ENCODE measurements around the gene ZNF770.

ZNF770 gene

GRCh38 chr15:34984889-34985630, 3.0 kb downstream of the ZNF770 start:
- peaks cover 53% of the 10 kb centered on the region for H3K79me2 ChIP-seq (ENCODE audit: low read length)

GRCh38 chr15:34976743-34977142, 11.3 kb downstream of the ZNF770 start:
- Histone ChIP-seq H3K27me3 (replicated peaks; ENCODE audit: insufficient read depth, low read length) (no peaks in the 10 kb centered on the region), H3K27ac (ENCODE audit: low read length) (no peak overlapping the region), H3K9me2 (replicated peaks; ENCODE audit: insufficient read depth, low read length) (no peaks in the 10 kb centered on the region), H3K79me2 (ENCODE audit: low read length) (no peaks in the 10 kb centered on the region), H3K9me3 (replicated peaks; ENCODE audit: insufficient read depth, low read length) (no peaks in the 10 kb centered on the region), H3F3A (ENCODE audit: insufficient read depth, low read length) (peaks cover 3% of the 10 kb centered on the region; the same call in 1 of the 2 replicates), H2AFZ (ENCODE audit: low read length) (no peak overlapping the region), H3K4me1 (ENCODE audit: low read length) (no peaks in the 10 kb centered on the region), H3K9ac (ENCODE audit: low read length) (no peak overlapping the region), H3K36me3 (replicated peaks; ENCODE audit: insufficient read depth, low read length) (no peaks in the 10 kb centered on the region), H4K20me1 (ENCODE audit: insufficient read depth, low read length) (no peaks in the 10 kb centered on the region), H3K4me2 (ENCODE audit: low read depth, low read length) (no peak overlapping the region), H3K4me3 (ENCODE audit: low read length) (no peak overlapping the region)
- TF ChIP-seq CTCF (IDR thresholded peaks at IDR 0.05; ENCODE audit: low read length) (no peak), EZH2phosphoT487 (IDR thresholded peaks at IDR 0.05; ENCODE audit: low read length) (no peak), EZH2 (optimal IDR thresholded peaks at IDR 0.05; ENCODE audit: low read depth, low read length) (no peak)
- DNase-seq = no peak

More at GRCh38 chr15:34984889-34985630, 3.0 kb downstream of the ZNF770 start:
- DNase-seq = no peak
- TF ChIP-seq EZH2phosphoT487 (IDR thresholded peaks at IDR 0.05; ENCODE audit: low read length) (no peak), EZH2 (optimal IDR thresholded peaks at IDR 0.05; ENCODE audit: low read depth, low read length) (no peak), CTCF (IDR thresholded peaks at IDR 0.05; ENCODE audit: low read length) (no peak)
- no peak overlapping the region for H3K9ac ChIP-seq (ENCODE audit: low read length)
- H3K4me1 ChIP-seq (ENCODE audit: low read length) = peaks cover 20% of the 10 kb centered on the region
- no peak overlapping the region for H2AFZ ChIP-seq (ENCODE audit: low read length)
- H4K20me1 ChIP-seq (ENCODE audit: insufficient read depth, low read length) = no peaks in the 10 kb centered on the region
- peaks cover 4% of the 10 kb centered on the region; the same call in 1 of the 2 replicates for H3K36me3 ChIP-seq (replicated peaks; ENCODE audit: insufficient read depth, low read length)
- H3K9me2 ChIP-seq (replicated peaks; ENCODE audit: insufficient read depth, low read length) = no peaks in the 10 kb centered on the region
- no peak overlapping the region for H3K4me2 ChIP-seq (ENCODE audit: low read depth, low read length)
- no peak overlapping the region for H3K4me3 ChIP-seq (ENCODE audit: low read length)
- no peaks in the 10 kb centered on the region for H3K27me3 ChIP-seq (replicated peaks; ENCODE audit: insufficient read depth, low read length)
- peaks cover 3% of the 10 kb centered on the region; the same call in 1 of the 2 replicates for H3F3A ChIP-seq (ENCODE audit: insufficient read depth, low read length)
- H3K27ac ChIP-seq (ENCODE audit: low read length) = no peak overlapping the region
- no peaks in the 10 kb centered on the region for H3K9me3 ChIP-seq (replicated peaks; ENCODE audit: insufficient read depth, low read length)

GRCh38 chr15:34976073-34976472, 12.0 kb downstream of the ZNF770 start:
- Histone ChIP-seq H3K4me3 (ENCODE audit: low read length) (no peak overlapping the region), H3K4me1 (ENCODE audit: low read length) (no peaks in the 10 kb centered on the region), H3K27ac (ENCODE audit: low read length) (no peak overlapping the region), H3K36me3 (replicated peaks; ENCODE audit: insufficient read depth, low read length) (no peaks in the 10 kb centered on the region), H3K9me3 (replicated peaks; ENCODE audit: insufficient read depth, low read length) (no peaks in the 10 kb centered on the region), H4K20me1 (ENCODE audit: insufficient read depth, low read length) (no peaks in the 10 kb centered on the region), H3K27me3 (replicated peaks; ENCODE audit: insufficient read depth, low read length) (no peaks in the 10 kb centered on the region), H3K4me2 (ENCODE audit: low read depth, low read length) (no peak overlapping the region), H3K9me2 (replicated peaks; ENCODE audit: insufficient read depth, low read length) (no peaks in the 10 kb centered on the region), H3F3A (ENCODE audit: insufficient read depth, low read length) (peaks cover 3% of the 10 kb centered on the region; the same call in 1 of the 2 replicates), H3K9ac (ENCODE audit: low read length) (no peak overlapping the region), H2AFZ (ENCODE audit: low read length) (no peak overlapping the region), H3K79me2 (ENCODE audit: low read length) (no peaks in the 10 kb centered on the region)
- TF ChIP-seq EZH2phosphoT487 (IDR thresholded peaks at IDR 0.05; ENCODE audit: low read length) = no peak
- TF ChIP-seq EZH2 (optimal IDR thresholded peaks at IDR 0.05; ENCODE audit: low read depth, low read length) = no peak
- no peak for TF ChIP-seq CTCF (IDR thresholded peaks at IDR 0.05; ENCODE audit: low read length)
- DNase-seq = no peak
